MM.1S (cell line): ENCODE data around the gene CACNA1C.

ENCODE experiments used
- DNase-seq: peaks from one replicate; pipeline ENCODE4 v3.0.0-alpha.2; 2015
- H2AFZ ChIP-seq: fragments of 300-600 bp; sonication (generic); 2 replicates; pipeline ENCODE4 v1.6.0; 2016; ENCODE audit warnings: antibody characterized with exemption, low read length
- H3F3A ChIP-seq: fragments of 300-600 bp; sonication (generic); 2 replicates; pipeline ENCODE4 v1.6.1; 2016; ENCODE audit warnings: mild to moderate bottlenecking, antibody characterized with exemption, low read length, moderate library complexity, mixed read lengths; ENCODE audit not compliant: insufficient read depth
- H3K27ac ChIP-seq: fragments of 300-600 bp; sonication (generic); 2 replicates; pipeline ENCODE4 v1.5.1; 2016; ENCODE audit warnings: mild to moderate bottlenecking, low read length
- H3K27me3 ChIP-seq: fragments of 300-600 bp; sonication (generic); replicated peaks from 2 replicates; pipeline ENCODE4 v1.6.0; 2016; ENCODE audit warnings: low read length; ENCODE audit not compliant: insufficient read depth
- H3K36me3 ChIP-seq: fragments of 300-600 bp; sonication (generic); replicated peaks from 2 replicates; pipeline ENCODE4 v1.6.1; 2016; ENCODE audit warnings: mild to moderate bottlenecking, low read length, mixed read lengths; ENCODE audit not compliant: insufficient read depth
- H3K4me1 ChIP-seq: fragments of 300-600 bp; sonication (generic); 2 replicates; pipeline ENCODE4 v1.6.1; 2016; ENCODE audit warnings: low read length, mixed read lengths
- H3K4me2 ChIP-seq: fragments of 300-600 bp; sonication (generic); 2 replicates; pipeline ENCODE4 v1.6.0; 2016; ENCODE audit warnings: low read depth, low read length
- H3K4me3 ChIP-seq: fragments of 300-600 bp; sonication (generic); 2 replicates; pipeline ENCODE4 v1.5.1; 2016; ENCODE audit warnings: low read length, mixed read lengths
- H3K79me2 ChIP-seq: fragments of 300-600 bp; sonication (generic); 2 replicates; pipeline ENCODE4 v1.6.1; 2016; ENCODE audit warnings: mixed run types, low read length, mixed read lengths
- H3K9ac ChIP-seq: fragments of 300-600 bp; sonication (generic); 2 replicates; pipeline ENCODE4 v1.6.1; 2016; ENCODE audit warnings: low read length, mixed read lengths
- H3K9me2 ChIP-seq: fragments of 300-600 bp; sonication (generic); replicated peaks from 2 replicates; pipeline ENCODE4 v1.6.1; 2016; ENCODE audit warnings: mild to moderate bottlenecking, low read length, mixed read lengths; ENCODE audit not compliant: insufficient read depth
- H3K9me3 ChIP-seq: fragments of 300-600 bp; sonication (generic); replicated peaks from 2 replicates; pipeline ENCODE4 v1.6.1; 2016; ENCODE audit warnings: mild to moderate bottlenecking, low read length, mixed read lengths; ENCODE audit not compliant: insufficient read depth
- H4K20me1 ChIP-seq: fragments of 300-600 bp; sonication (generic); 2 replicates; pipeline ENCODE4 v1.6.1; 2016; ENCODE audit warnings: mild to moderate bottlenecking, low read length, moderate library complexity, mixed read lengths; ENCODE audit not compliant: insufficient read depth
- CTCF ChIP-seq: fragments of 300-600 bp; sonication (generic); IDR thresholded peaks from 2 replicates; pipeline ENCODE4 v1.5.1; 2016; ENCODE audit warnings: antibody characterized with exemption, low read length, mixed read lengths
- EZH2 ChIP-seq: fragments of 300-600 bp; sonication (generic); optimal IDR thresholded peaks from 2 replicates; pipeline ENCODE3; 2017; ENCODE audit warnings: low read depth, mild to moderate bottlenecking, antibody characterized with exemption, low read length, mixed read lengths
- EZH2phosphoT487 ChIP-seq: fragments of 300-600 bp; sonication (generic); IDR thresholded peaks from 2 replicates; pipeline ENCODE4 v1.6.1; 2018; ENCODE audit warnings: antibody characterized with exemption, low read length

The CACNA1C gene

GRCh38 chr12:2234646-2235350, 182.0 kb downstream of the CACNA1C start:
- Histone ChIP-seq H3K9ac (no peak overlapping the region), H3K27me3 (no peaks in the 10 kb centered on the region), H3K9me3 (no peaks in the 10 kb centered on the region), H3K4me1 (no peaks in the 10 kb centered on the region), H3K4me2 (no peak overlapping the region), H2AFZ (no peak overlapping the region), H3K36me3 (no peaks in the 10 kb centered on the region), H3F3A (no peaks in the 10 kb centered on the region), H3K27ac (no peak overlapping the region), H3K4me3 (no peak overlapping the region), H4K20me1 (no peaks in the 10 kb centered on the region), H3K79me2 (no peaks in the 10 kb centered on the region), H3K9me2 (no peaks in the 10 kb centered on the region)
- TF ChIP-seq EZH2 (no peak), CTCF (no peak)
- DNase-seq: no peak

- TF ChIP-seq CTCF (no peak), EZH2 (no peak), EZH2phosphoT487 (no peak)
- Histone ChIP-seq H4K20me1 (no peaks in the 10 kb centered on the region), H3K27ac (no peak overlapping the region), H3K9ac (no peak overlapping the region), H3K4me2 (no peak overlapping the region), H3K9me2 (no peaks in the 10 kb centered on the region), H3K4me3 (no peak overlapping the region), H2AFZ (no peak overlapping the region), H3F3A (no peaks in the 10 kb centered on the region), H3K9me3 (no peaks in the 10 kb centered on the region), H3K36me3 (no peaks in the 10 kb centered on the region), H3K27me3 (no peaks in the 10 kb centered on the region), H3K79me2 (no peaks in the 10 kb centered on the region), H3K4me1 (no peaks in the 10 kb centered on the region)
- DNase-seq: no peak
Observed at GRCh38 chr12:2236506-2237294, 183.9 kb downstream of the CACNA1C start.

- TF ChIP-seq EZH2 (no peak), EZH2phosphoT487 (no peak), CTCF (no peak)
- Histone ChIP-seq H3K27me3 (no peaks in the 10 kb centered on the region), H3K9me2 (no peaks in the 10 kb centered on the region), H3K9me3 (no peaks in the 10 kb centered on the region), H3K27ac (no peak overlapping the region), H3K4me1 (no peaks in the 10 kb centered on the region), H3K79me2 (no peaks in the 10 kb centered on the region), H3K9ac (no peak overlapping the region), H3K4me2 (no peak overlapping the region), H3K4me3 (no peak overlapping the region), H2AFZ (no peak overlapping the region), H3K36me3 (no peaks in the 10 kb centered on the region), H3F3A (no peaks in the 10 kb centered on the region), H4K20me1 (no peaks in the 10 kb centered on the region)
- no peak for DNase-seq
Observed at GRCh38 chr12:2238111-2238510, 185.3 kb downstream of the CACNA1C start.
